Natural killer cell (primary cell): Measurements from ENCODE around the gene PLIN1. TPM values are rescaled to one million over a fixed set of nuclear protein-coding genes. Genes with fewer than 3 reads are reported as not detected.

Source experiments
- ATAC-seq, 3 donors: fragments of 150-1000 bp in 2 of 3; fragments of 200-7000 bp in 1 of 3; cut with Tn5 transposase; 1 replicate in 1 of 3; 2 replicates in 2 of 3; pipeline ENCODE4 v1.10.0; 2021; ENCODE audit warnings: mild to moderate bottlenecking in 2 of 3, moderate library complexity in 2 of 3
- DNase-seq, 2 donors: peaks; one replicate each; pipeline versions ENCODE4 v3.0.0 to v3.0.0-alpha.2; 2013 to 2021; ENCODE audit warnings: mixed read lengths in 1 of 2
- H3K27ac ChIP-seq: one replicate; pipeline ENCODE4 v1.5.1; 2013; ENCODE audit warnings: mild to moderate bottlenecking, low read length
- H3K27me3 ChIP-seq: one replicate; pipeline ENCODE4 v1.6.1; 2013; ENCODE audit warnings: low read length; ENCODE audit not compliant: control insufficient read depth, insufficient read depth
- H3K36me3 ChIP-seq: one replicate; pipeline ENCODE4 v1.6.1; 2013; ENCODE audit warnings: low read length; ENCODE audit not compliant: control insufficient read depth, insufficient read depth
- H3K4me1 ChIP-seq: one replicate; pipeline ENCODE4 v1.6.1; 2013; ENCODE audit warnings: low read length; ENCODE audit not compliant: control insufficient read depth, insufficient read depth
- H3K4me3 ChIP-seq: one replicate; pipeline ENCODE4 v1.5.1; 2013; ENCODE audit warnings: low read length
- H3K9me3 ChIP-seq: one replicate; pipeline ENCODE4 v1.6.1; 2013; ENCODE audit warnings: low read length; ENCODE audit not compliant: control insufficient read depth, insufficient read depth
- H3K27ac Mint-ChIP-seq, 2 donors: one replicate each; pipeline ENCODE4 v1.8.0; 2022; ENCODE audit warnings: mild to moderate bottlenecking in 2 of 2, mixed read lengths in 2 of 2, moderate library complexity in 1 of 2
- H3K27me3 Mint-ChIP-seq, 2 donors: one replicate each; pipeline ENCODE4 v1.8.0; 2022; ENCODE audit warnings: low read depth in 2 of 2, mixed read lengths in 2 of 2
- H3K36me3 Mint-ChIP-seq: one replicate; pipeline ENCODE4 v1.8.0; 2022; ENCODE audit warnings: mixed read lengths
- H3K4me1 Mint-ChIP-seq, 2 donors: one replicate each; pipeline ENCODE4 v1.8.0; 2022; ENCODE audit warnings: mixed read lengths in 2 of 2
- H3K4me3 Mint-ChIP-seq: one replicate; pipeline ENCODE4 v1.8.0; 2022; ENCODE audit warnings: mild to moderate bottlenecking, moderate library complexity, mixed read lengths
- H3K9me3 Mint-ChIP-seq, 2 donors: one replicate each; pipeline ENCODE4 v1.8.0; 2022; ENCODE audit warnings: mixed read lengths in 2 of 2
- CTCF ChIP-seq: fragments of 200-600 bp; IDR thresholded peaks from one replicate; pipeline ENCODE4 v1.8.0; 2022; ENCODE audit warnings: antibody characterized with exemption
- WGBS: methylation state at CpG from one replicate; pipeline ENCODE4 v1.1.7; 2013; ENCODE audit warnings: missing lambda C conversion rate; ENCODE audit not compliant: insufficient coverage; 5-methylcytosine and 5-hydroxymethylcytosine counted together
- intact Hi-C: fragments of 100-400 bp; cut with micrococcal nuclease; formaldehyde crosslinking; loops from one replicate; pipeline ENCODE4 v1.14.2; 2022
- total RNA-seq, 4 donors: library from RNA; stranded (reverse); fragments of 120-200 nt in 1 of 4; gene quantifications; one replicate each; pipeline versions ENCODE4 v1.2.3 to v1.2.4, GENCODE V29; 2013 to 2022

Gene PLIN1
- total RNA-seq, 3 donors from 2014 or later (not counting 1 experiment from before 2014, with no cell fraction given), result 0.40 to 0.75 (median 0.66) TPM

GRCh38 chr15:89628806-89629715, 50.1 kb downstream of the PLIN1 start:
- Histone ChIP-seq H3K4me1 (no peaks in the 10 kb centered on the region), H3K27ac (no peak overlapping the region), H3K4me3 (no peak overlapping the region), H3K9me3 (no peaks in the 10 kb centered on the region), H3K27me3 (no peaks in the 10 kb centered on the region), H3K36me3 (no peaks in the 10 kb centered on the region)
- Mint-ChIP-seq H3K27ac (no peak overlapping the region), H3K27me3 (no peaks in the 10 kb centered on the region), H3K4me1 (no peaks in the 10 kb centered on the region), H3K9me3 (no peaks in the 10 kb centered on the region), H3K36me3 (no peaks in the 10 kb centered on the region), H3K4me3 (no peak overlapping the region)
- ATAC-seq (no peak), DNase-seq (no peak)
- intact Hi-C loops, result no loop called here
- WGBS, result 93% methylated on average over 22 of the region's 30 CpGs
- TF ChIP-seq CTCF, result no peak

- no peaks in the 10 kb centered on the region for H3K9me3 ChIP-seq
- intact Hi-C loops, result no loop called here
- TF ChIP-seq CTCF, result no peak
- H3K9me3 Mint-ChIP-seq, result no peaks in the 10 kb centered on the region
- H3K4me3 ChIP-seq, result no peak overlapping the region
- no peaks in the 10 kb centered on the region for H3K27me3 Mint-ChIP-seq
- no peaks in the 10 kb centered on the region for H3K4me1 ChIP-seq
- no peaks in the 10 kb centered on the region for H3K27me3 ChIP-seq
- ATAC-seq (no peak), DNase-seq (no peak)
- 92% methylated on average over 21 of the region's 21 CpGs for WGBS
- no peaks in the 10 kb centered on the region for H3K4me1 Mint-ChIP-seq
- no peak overlapping the region for H3K4me3 Mint-ChIP-seq
- H3K27ac ChIP-seq, result no peak overlapping the region
- H3K36me3 Mint-ChIP-seq, result no peaks in the 10 kb centered on the region
- no peaks in the 10 kb centered on the region for H3K36me3 ChIP-seq
- no peak overlapping the region for H3K27ac Mint-ChIP-seq
These were observed 50.9 kb downstream of the PLIN1 start for GRCh38 chr15:89628301-89628700.

GRCh38 chr15:89627256-89627970, 51.8 kb downstream of the PLIN1 start:
- Mint-ChIP-seq H3K27me3 (no peaks in the 10 kb centered on the region), H3K4me1 (no peaks in the 10 kb centered on the region), H3K36me3 (no peaks in the 10 kb centered on the region), H3K27ac (no peak overlapping the region), H3K9me3 (no peaks in the 10 kb centered on the region), H3K4me3 (no peak overlapping the region)
- DNase-seq (no peak), ATAC-seq (no peak)
- Histone ChIP-seq H3K4me3 (no peak overlapping the region), H3K36me3 (no peaks in the 10 kb centered on the region), H3K27ac (no peak overlapping the region), H3K27me3 (no peaks in the 10 kb centered on the region), H3K4me1 (no peaks in the 10 kb centered on the region), H3K9me3 (no peaks in the 10 kb centered on the region)
- WGBS, result 97% methylated on average over 8 of the region's 8 CpGs
- no peak for TF ChIP-seq CTCF
- intact Hi-C loops, result no loop called here
